A549 (cell line): ENCODE results near the gene CEND1.

Source experiments
- CEBPB ChIP-seq, 2 experiments: fragments of >200 bp in 1 of 2; sonication (Bioruptor Twin) in 1 of 2; formaldehyde crosslinking in 1 of 2; IDR thresholded peaks; 2 replicates each; pipeline ENCODE4 v1.6.1; 2012 to 2016
- KDM1A ChIP-seq: fragments of 200-600 bp; sonication (generic); IDR thresholded peaks from 2 replicates; pipeline ENCODE4 v1.6.1; 2016; ENCODE audit warnings: low read depth, mild to moderate bottlenecking
- MAFK ChIP-seq: fragments of 450-650 bp; IDR thresholded peaks from 2 replicates; pipeline ENCODE4 v1.6.1; 2014; ENCODE audit not compliant: partially characterized antibody
- MAX ChIP-seq: IDR thresholded peaks from 2 replicates; pipeline ENCODE4 v1.6.1; 2012
- PHF8 ChIP-seq: fragments of 200-600 bp; sonication (generic); IDR thresholded peaks from 2 replicates; pipeline ENCODE4 v1.6.1; 2016; ENCODE audit warnings: low read depth, mild to moderate bottlenecking, antibody characterized with exemption, moderate library complexity, borderline replicate concordance
- RFX5 ChIP-seq: fragments of 450-650 bp; IDR thresholded peaks from 2 replicates; pipeline ENCODE4 v1.7.1; 2014; ENCODE audit warnings: antibody characterized with exemption, mild to moderate bottlenecking, moderate library complexity
- SMC3 ChIP-seq: fragments of >200 bp; sonication (Bioruptor Twin); formaldehyde crosslinking; IDR thresholded peaks from 3 replicates; pipeline ENCODE4 v1.6.1; 2018; ENCODE audit warnings: inconsistent platforms
- ZSCAN20 ChIP-seq: fragments of 250-450 bp; sonication (Bioruptor Pico); IDR thresholded peaks from 2 replicates; pipeline ENCODE4 v1.8.0; 2022; ENCODE audit warnings: mild to moderate bottlenecking, moderate library complexity
- TF ChIP-seq, protein P1 (sequence below): fragments of >200 bp; sonication (Bioruptor Twin); formaldehyde crosslinking; IDR thresholded peaks from 3 replicates; pipeline ENCODE4 v1.5.1; 2016

GRCh38 chr11:815675-816432 lies 26.0 kb upstream of the CEND1 start:
- TF ChIP-seq RFX5 (no peak), MAX (no peak), ZSCAN20 (no peak), KDM1A (no peak), SMC3 (no peak), MAFK (no peak), CEBPB (IDR thresholded peaks at IDR 0.05) (no peak), PHF8 (no peak)
- TF ChIP-seq, protein P1, sequence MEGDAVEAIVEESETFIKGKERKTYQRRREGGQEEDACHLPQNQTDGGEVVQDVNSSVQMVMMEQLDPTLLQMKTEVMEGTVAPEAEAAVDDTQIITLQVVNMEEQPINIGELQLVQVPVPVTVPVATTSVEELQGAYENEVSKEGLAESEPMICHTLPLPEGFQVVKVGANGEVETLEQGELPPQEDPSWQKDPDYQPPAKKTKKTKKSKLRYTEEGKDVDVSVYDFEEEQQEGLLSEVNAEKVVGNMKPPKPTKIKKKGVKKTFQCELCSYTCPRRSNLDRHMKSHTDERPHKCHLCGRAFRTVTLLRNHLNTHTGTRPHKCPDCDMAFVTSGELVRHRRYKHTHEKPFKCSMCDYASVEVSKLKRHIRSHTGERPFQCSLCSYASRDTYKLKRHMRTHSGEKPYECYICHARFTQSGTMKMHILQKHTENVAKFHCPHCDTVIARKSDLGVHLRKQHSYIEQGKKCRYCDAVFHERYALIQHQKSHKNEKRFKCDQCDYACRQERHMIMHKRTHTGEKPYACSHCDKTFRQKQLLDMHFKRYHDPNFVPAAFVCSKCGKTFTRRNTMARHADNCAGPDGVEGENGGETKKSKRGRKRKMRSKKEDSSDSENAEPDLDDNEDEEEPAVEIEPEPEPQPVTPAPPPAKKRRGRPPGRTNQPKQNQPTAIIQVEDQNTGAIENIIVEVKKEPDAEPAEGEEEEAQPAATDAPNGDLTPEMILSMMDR: no peak
